HG02759 (cell line): ENCODE data around the gene NDUFS7.
"Not testable (repeated sequence)": the region's sequence is repeated elsewhere in the genome, so short reads cannot be mapped to it uniquely, and the experiment has no call there.

ENCODE experiments used
- ATAC-seq: cut with Tn5 transposase; IDR thresholded peaks from one replicate; pipeline ENCODE4 v1.9.1; 2021; ENCODE audit warnings: mild to moderate bottlenecking, moderate library complexity; ENCODE audit not compliant: unreplicated experiment

Gene NDUFS7

GRCh38 chr19:1416014-1416841 is 32.5 kb downstream of the NDUFS7 start:
- ATAC-seq, result no peak

DNA sequence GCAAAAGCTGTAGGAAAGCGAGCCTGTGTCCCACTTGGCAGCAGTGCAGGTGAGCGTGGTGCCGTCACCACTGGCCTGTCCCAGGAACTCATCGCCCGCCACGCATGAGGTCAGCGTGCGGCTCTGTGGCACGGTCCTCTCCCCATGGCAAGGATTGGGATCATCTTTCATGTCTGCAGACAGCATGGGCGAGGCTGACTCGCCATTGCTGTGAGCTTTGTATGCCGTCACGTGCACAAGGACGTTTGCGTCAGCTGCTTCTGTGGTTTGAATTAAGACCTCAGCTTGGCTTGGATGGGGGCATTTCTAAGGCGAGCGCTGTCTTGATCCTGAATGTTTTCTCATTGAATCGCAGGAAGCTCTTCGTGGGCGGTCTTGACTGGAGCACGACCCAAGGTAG is 33.4 kb downstream of the NDUFS7 start:
- ATAC-seq, result no peak

DNA sequence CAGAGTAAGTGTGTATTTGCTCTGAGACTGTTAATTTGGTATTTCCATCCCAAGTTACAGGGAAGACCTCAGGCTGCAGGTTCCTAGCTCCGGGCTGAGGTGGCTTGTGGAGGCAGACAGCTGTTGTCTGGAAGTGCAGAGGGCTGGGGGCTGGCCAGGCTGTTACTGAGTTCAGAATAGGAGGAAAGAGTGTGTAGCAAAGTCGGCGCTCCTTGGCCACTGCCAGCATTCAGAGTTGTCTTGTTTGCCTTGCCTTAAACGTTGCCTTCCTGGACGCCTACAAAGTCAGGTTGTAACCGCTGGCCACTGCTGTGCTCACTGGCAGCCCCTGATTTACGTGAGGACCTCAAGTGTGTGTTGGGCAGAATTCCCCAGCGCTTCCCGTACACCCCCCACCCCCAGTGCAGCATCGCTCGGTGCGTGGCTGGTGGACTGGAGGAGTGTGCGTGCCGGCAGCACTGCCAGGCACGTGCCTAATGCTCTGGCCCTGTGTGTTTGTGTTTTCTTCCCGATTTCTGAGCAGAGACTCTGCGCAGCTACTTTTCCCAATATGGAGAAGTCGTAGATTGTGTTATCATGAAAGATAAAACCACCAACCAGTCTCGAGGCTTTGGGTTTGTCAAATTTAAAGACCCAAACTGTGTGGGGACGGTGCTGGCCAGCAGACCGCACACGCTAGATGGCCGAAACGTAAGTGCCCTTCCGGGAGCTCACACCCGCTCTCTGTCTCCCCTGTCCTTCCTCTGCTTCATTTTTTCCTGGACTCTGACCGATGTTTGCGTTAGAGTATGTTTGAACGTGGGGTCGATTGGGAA is 34.2 kb downstream of the NDUFS7 start:
- no peak for ATAC-seq

DNA sequence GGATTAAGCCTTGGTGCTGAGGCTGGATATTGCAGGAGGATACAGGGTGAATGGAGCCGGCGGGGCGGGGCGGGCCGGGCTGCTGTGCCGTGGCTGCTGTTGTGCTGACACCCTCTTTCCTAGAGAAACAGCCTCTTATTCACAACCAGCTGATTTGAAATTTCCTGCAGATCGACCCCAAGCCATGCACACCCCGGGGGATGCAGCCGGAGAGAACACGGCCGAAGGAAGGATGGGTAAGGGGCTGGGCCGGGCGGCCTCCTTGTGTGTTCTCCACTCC is 34.7 kb downstream of the NDUFS7 start:
- no peak for ATAC-seq

DNA sequence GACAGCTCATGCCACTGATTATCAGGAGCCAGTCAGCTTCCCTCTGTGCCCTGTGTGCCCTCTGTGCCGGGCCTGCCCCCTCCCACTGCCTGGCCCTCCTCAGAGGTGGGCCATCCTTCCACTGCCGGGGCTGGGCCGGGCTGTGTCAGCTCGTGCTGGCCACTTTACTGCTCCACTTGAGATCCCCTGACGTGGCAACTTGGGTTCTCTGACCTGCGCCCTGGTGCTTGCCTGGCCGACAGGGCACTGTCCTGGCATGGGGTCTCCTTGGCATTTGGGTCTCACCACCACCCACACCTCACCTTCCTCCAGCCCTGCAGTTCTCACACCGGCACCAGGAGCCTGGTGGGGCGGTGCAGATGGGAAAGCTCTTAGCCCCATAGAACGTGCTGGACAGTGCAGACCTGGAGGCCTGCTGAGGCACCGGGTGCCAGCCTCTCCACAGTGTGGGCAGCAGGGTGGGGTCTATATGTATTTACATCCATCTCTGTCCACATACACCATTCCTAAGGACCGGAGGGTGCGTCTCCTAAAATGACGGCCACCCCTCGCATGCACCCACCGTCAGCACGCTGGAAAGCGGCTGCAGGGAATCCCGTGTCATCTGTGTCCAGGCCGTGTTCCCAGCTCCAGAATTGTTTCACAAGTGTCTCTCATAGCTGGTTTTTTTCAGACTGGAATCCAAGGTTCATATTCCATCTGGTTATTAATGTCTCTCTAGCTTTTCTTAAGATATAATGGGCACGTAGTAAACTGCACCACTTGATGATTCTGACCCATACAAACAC is 35.4 kb downstream of the NDUFS7 start:
- ATAC-seq, result no peak

- ATAC-seq, result not testable (repeated sequence)
Measured at GRCh38 chr19:1420085-1420484, 36.4 kb downstream of the NDUFS7 start.

GRCh38 chr19:1420590-1420989 is 36.9 kb downstream of the NDUFS7 start:
- no peak for ATAC-seq

- no peak for ATAC-seq
Measured at GRCh38 chr19:1421218-1421957, 37.7 kb downstream of the NDUFS7 start.

- no peak for ATAC-seq
Measured at GRCh38 chr19:1421958-1422305, 38.2 kb downstream of the NDUFS7 start.

GRCh38 chr19:1422360-1422759 is 38.7 kb downstream of the NDUFS7 start:
- ATAC-seq, result no peak

GRCh38 chr19:1422943-1423342 is 39.2 kb downstream of the NDUFS7 start:
- ATAC-seq, result no peak

DNA sequence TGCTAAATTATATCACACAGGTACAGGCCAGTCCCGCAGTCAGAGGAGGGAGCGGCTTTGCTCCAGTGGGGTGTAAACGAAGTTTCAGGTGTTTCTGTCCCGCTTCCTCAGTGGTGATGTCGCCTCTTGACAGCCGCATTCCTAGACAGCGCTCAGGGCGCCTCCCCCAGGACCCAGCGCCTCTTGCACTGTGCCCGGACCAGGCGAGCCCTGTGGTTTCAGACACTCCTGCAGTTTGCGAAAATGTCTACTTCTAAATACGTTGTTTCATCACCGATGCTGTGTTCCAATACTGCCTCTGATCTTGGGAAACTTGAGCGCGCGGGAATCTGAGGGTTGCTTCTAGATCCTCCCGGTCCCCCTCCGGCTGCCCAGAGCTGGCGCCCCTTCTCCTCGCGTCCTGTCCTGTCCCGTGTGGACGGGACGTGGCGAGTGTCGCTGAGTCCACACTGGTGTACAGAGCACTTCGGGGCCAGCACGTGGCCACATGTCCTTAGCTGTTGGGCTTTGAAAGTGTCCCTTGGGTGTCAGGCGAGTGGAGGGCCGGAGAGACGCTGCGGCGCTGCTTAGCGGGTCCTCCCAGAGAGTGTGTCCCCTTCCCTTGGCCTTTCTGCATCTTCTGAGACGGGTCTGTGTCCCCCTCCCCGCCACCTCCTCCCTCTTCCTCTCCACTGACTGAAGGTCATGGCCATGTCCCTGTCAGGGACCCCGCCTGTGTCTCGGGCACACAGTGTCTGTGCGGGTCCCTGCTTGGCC is 39.9 kb downstream of the NDUFS7 start:
- ATAC-seq, result no peak

DNA sequence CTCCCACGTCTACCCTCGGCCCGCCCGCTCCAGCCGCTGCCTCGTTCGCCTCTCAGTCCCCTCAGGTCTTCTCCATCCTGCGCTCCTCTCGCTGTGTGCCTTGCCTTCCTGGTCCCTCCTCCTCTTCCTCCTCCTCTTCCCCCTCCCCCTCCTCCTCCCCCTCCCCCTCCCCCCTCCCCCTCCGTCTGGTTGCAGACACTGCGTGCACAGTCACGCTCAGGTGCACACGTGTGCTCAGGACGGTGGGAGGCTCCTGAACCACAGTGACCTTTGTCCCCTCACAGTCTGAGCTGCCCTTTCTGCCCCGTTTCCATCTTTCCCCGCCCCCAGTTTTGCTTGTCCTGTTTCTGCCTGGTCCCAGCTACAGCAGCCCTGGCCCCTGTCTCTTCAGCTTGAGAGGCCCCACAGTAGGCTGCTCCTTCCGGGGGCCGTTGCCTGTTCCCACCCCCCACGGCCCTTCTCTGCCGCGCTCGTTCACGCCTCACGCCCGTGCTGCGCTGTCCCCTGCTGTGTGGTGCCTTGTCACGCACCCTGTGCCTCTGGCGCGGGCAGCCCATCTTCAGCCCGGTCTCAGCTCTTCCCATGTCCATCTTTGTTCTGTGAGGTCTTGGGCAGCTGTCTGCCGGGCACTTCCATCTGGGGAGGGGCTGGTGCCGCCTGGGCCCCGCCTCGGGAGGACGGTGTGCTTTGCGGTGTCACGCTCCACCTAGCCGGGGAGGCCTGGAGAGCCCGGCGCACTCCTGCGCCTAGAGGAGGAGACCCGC is 40.7 kb downstream of the NDUFS7 start:
- ATAC-seq, result no peak

- no peak for ATAC-seq
Measured at GRCh38 chr19:1425102-1425837, 41.6 kb downstream of the NDUFS7 start.

- no peak for ATAC-seq
Measured at GRCh38 chr19:1425902-1426301, 42.2 kb downstream of the NDUFS7 start.

DNA sequence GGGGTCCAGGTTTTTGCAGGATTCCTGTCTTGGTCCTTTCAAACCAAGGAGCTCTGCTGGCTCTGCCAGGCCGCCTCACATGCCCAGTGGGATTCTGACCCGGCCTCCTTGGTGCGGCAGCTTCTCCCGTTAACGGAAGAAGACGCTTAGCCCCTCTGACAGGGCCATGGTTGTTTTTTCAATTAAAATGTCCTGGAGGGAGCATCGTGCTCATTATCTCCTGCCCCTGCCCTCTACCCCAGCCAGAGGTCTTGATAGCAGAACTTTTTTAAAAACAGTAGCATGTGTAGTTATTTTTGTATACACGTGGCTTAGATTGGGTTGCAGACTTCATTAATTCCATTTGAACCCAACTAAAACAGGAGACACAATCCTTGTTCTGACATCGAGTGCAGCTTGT is 43.0 kb downstream of the NDUFS7 start:
- no peak for ATAC-seq

GRCh38 chr19:1427221-1427920 is 43.7 kb downstream of the NDUFS7 start:
- ATAC-seq, result no peak

DNA sequence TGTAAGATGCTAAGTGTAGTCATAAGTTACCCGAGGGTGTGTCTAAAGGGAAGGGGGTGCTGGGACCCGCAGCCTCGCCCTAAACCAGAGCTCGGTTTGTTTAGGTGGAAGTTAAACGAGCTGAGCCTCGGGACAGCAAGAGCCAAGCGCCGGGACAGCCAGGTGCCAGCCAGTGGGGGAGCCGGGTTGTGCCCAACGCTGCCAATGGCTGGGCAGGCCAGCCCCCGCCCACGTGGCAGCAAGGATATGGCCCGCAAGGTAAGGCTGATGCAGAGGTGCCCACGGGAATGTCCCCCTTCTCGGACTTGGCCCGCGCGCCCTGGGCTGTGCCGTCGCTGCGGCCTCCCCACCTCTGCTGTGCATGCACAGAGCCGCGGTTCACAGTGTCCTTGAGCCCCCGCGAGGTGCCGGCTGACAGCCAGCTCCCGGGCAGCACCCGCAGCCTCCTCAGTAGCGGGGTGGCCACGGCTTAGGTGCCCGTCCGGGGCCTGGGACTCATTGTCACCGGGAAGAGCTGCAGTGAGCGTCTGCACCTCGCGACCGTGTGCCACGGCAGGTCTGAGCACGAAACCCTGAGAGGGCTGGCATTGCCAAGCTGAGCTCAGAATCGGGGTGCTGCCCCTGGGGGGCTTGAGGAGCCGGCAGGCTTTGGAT is 45.2 kb downstream of the NDUFS7 start:
- ATAC-seq, result no peak
